HepG2 (cell line): ENCODE measurements around the gene LDLRAD4. TPM values are rescaled to one million over a fixed set of nuclear protein-coding genes. Genes with fewer than 3 reads are reported as not detected.

ENCODE experiments used
- ATF3 ChIP-seq: sonication (generic); formaldehyde crosslinking; IDR thresholded peaks from 2 replicates; pipeline ENCODE4 v1.4.0; 2020; ENCODE audit warnings: missing genetic modification reagents
- CEBPB ChIP-seq: IDR thresholded peaks from 2 replicates; pipeline ENCODE4 v1.6.1; 2011; ENCODE audit warnings: low read depth, low read length, improper control_type of control experiment, borderline replicate concordance
- EZH2 ChIP-seq: conservative IDR thresholded peaks from 2 replicates; pipeline ENCODE4 v1.6.1; 2012; ENCODE audit warnings: mild to moderate bottlenecking, low read depth, low read length, moderate library complexity
- GATA4 ChIP-seq: sonication (generic); IDR thresholded peaks from 2 replicates; pipeline ENCODE4 v1.6.1; 2016; ENCODE audit warnings: antibody characterized with exemption, low read depth, borderline replicate concordance
- HOXA5 ChIP-seq: sonication (generic); formaldehyde crosslinking; IDR thresholded peaks from 2 replicates; pipeline ENCODE4 v1.4.0; 2020; ENCODE audit warnings: missing genetic modification reagents
- NFRKB ChIP-seq: fragments of 450-650 bp; IDR thresholded peaks from 2 replicates; pipeline ENCODE4 v1.6.1; 2017
- PITX1 ChIP-seq: sonication (generic); formaldehyde crosslinking; IDR thresholded peaks from 2 replicates; pipeline ENCODE4 v1.5.1; 2020; ENCODE audit warnings: mild to moderate bottlenecking, missing genetic modification reagents
- POLR2A ChIP-seq, 2 experiments: IDR thresholded peaks; 2 replicates each; pipeline ENCODE4 v1.6.1; 2011; ENCODE audit warnings: low read depth in 2 of 2, low read length in 2 of 2, mild to moderate bottlenecking in 1 of 2, moderate library complexity in 1 of 2; ENCODE audit not compliant: insufficient read depth in 1 of 2
- RXRB ChIP-seq: IDR thresholded peaks from 2 replicates; pipeline ENCODE4 v1.6.1; 2016; ENCODE audit warnings: borderline replicate concordance, missing genetic modification reagents, missing compliant biosample characterization
- SIX4 ChIP-seq: sonication (generic); formaldehyde crosslinking; IDR thresholded peaks from 2 replicates; pipeline ENCODE4 v1.4.0; 2020; ENCODE audit warnings: missing genetic modification reagents
- TFDP2 ChIP-seq: sonication (generic); formaldehyde crosslinking; IDR thresholded peaks from 2 replicates; pipeline ENCODE4 v1.4.0; 2020; ENCODE audit warnings: missing genetic modification reagents
- TMF1 ChIP-seq: sonication (generic); formaldehyde crosslinking; IDR thresholded peaks from 2 replicates; pipeline ENCODE4 v1.8.1; 2022; ENCODE audit warnings: low read depth, missing genetic modification reagents
- YY1 ChIP-seq: IDR thresholded peaks from 2 replicates; pipeline ENCODE4 v1.6.1; 2011; ENCODE audit warnings: low read length, low read depth, moderate library complexity, mild to moderate bottlenecking; ENCODE audit not compliant: insufficient read depth, insufficient replicate concordance
- ZBTB2 ChIP-seq: sonication (generic); formaldehyde crosslinking; IDR thresholded peaks from 2 replicates; pipeline ENCODE4 v1.8.0; 2022; ENCODE audit warnings: low read depth, missing genetic modification reagents
- ZBTB42 ChIP-seq: sonication (generic); formaldehyde crosslinking; IDR thresholded peaks from 2 replicates; pipeline ENCODE4 v1.5.0; 2020; ENCODE audit warnings: mild to moderate bottlenecking, missing genetic modification reagents
- ZFP36L1 ChIP-seq: sonication (generic); formaldehyde crosslinking; IDR thresholded peaks from 2 replicates; pipeline ENCODE4 v1.8.0; 2022; ENCODE audit warnings: mild to moderate bottlenecking, missing genetic modification reagents, moderate library complexity
- ZKSCAN1 ChIP-seq: fragments of 150-350 bp; IDR thresholded peaks from 2 replicates; pipeline ENCODE4 v1.6.1; 2014; ENCODE audit warnings: low read length
- ZMAT3 ChIP-seq: sonication (generic); formaldehyde crosslinking; conservative IDR thresholded peaks from 2 replicates; pipeline ENCODE4 v1.7.0; 2021; ENCODE audit warnings: missing genetic modification reagents
- ZNF180 ChIP-seq: sonication (generic); formaldehyde crosslinking; IDR thresholded peaks from 2 replicates; pipeline ENCODE4 v1.4.0; 2020; ENCODE audit warnings: low read depth, missing genetic modification reagents, borderline replicate concordance
- ZNF20 ChIP-seq: sonication (generic); formaldehyde crosslinking; IDR thresholded peaks from 2 replicates; pipeline ENCODE4 v1.4.0; 2020; ENCODE audit warnings: mild to moderate bottlenecking, moderate library complexity, missing genetic modification reagents
- ZNF282 ChIP-seq: fragments of 450-650 bp; IDR thresholded peaks from 2 replicates; pipeline ENCODE4 v1.6.1; 2018; ENCODE audit not compliant: partially characterized antibody
- ZNF616 ChIP-seq: sonication (generic); formaldehyde crosslinking; IDR thresholded peaks from 2 replicates; pipeline ENCODE4 v1.5.0; 2020; ENCODE audit warnings: low read depth, mild to moderate bottlenecking, missing genetic modification reagents
- ZNF841 ChIP-seq: sonication (generic); formaldehyde crosslinking; IDR thresholded peaks from 2 replicates; pipeline ENCODE4 v1.8.1; 2023; ENCODE audit warnings: missing genetic modification reagents, borderline replicate concordance
- polyA plus RNA-seq, 8 experiments: library from polyadenylated mRNA; depleted of rRNA in 3 of 8; stranded (reverse) in 7 of 8; unstranded in 1 of 8; fragments of >200 nt; fragmentation: Illumina TruSeq in 4 of 8; extraction: Trizol in 4 of 8; gene quantifications; 2 replicates each; pipeline versions ENCODE4 v1.2.1 to v1.2.3, GENCODE V29; 2011 to 2016; ENCODE audit warnings: low read depth in 4 of 8, missing spikeins in 1 of 8, mixed read lengths in 1 of 8; ENCODE audit not compliant: insufficient read depth in 1 of 8
- total RNA-seq, 5 experiments: library from RNA; depleted of rRNA; stranded (reverse); fragments of >200 nt; fragmentation: Illumina TruSeq; extraction: Trizol; gene quantifications; 2 replicates each; pipeline ENCODE4 v1.2.3, GENCODE V29; 2016; ENCODE audit warnings: low read depth in 1 of 5
- TF ChIP-seq, protein P1 (sequence below): sonication (generic); formaldehyde crosslinking; IDR thresholded peaks from 2 replicates; pipeline ENCODE4 v1.5.1; 2020; ENCODE audit warnings: mild to moderate bottlenecking, missing genetic modification reagents, moderate library complexity

LDLRAD4 gene
- total and polyA plus RNA-seq, 2 of the 13 experiments (the other 11 are each of a cell fraction or from before 2014, with no cell fraction given) = 13.6 to 20.9 TPM

GRCh38 chr18:13541621-13542519 lies 323.3 kb downstream of the LDLRAD4 start (continued):
- TF ChIP-seq PITX1 (CRISPR knock-in tag) = peak; percentile 97
- TF ChIP-seq ZKSCAN1 = no peak
- TF ChIP-seq, protein P1, sequence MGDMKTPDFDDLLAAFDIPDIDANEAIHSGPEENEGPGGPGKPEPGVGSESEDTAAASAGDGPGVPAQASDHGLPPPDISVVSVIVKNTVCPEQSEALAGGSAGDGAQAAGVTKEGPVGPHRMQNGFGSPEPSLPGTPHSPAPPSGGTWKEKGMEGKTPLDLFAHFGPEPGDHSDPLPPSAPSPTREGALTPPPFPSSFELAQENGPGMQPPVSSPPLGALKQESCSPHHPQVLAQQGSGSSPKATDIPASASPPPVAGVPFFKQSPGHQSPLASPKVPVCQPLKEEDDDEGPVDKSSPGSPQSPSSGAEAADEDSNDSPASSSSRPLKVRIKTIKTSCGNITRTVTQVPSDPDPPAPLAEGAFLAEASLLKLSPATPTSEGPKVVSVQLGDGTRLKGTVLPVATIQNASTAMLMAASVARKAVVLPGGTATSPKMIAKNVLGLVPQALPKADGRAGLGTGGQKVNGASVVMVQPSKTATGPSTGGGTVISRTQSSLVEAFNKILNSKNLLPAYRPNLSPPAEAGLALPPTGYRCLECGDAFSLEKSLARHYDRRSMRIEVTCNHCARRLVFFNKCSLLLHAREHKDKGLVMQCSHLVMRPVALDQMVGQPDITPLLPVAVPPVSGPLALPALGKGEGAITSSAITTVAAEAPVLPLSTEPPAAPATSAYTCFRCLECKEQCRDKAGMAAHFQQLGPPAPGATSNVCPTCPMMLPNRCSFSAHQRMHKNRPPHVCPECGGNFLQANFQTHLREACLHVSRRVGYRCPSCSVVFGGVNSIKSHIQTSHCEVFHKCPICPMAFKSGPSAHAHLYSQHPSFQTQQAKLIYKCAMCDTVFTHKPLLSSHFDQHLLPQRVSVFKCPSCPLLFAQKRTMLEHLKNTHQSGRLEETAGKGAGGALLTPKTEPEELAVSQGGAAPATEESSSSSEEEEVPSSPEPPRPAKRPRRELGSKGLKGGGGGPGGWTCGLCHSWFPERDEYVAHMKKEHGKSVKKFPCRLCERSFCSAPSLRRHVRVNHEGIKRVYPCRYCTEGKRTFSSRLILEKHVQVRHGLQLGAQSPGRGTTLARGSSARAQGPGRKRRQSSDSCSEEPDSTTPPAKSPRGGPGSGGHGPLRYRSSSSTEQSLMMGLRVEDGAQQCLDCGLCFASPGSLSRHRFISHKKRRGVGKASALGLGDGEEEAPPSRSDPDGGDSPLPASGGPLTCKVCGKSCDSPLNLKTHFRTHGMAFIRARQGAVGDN (CRISPR knock-in tag) = peak; percentile 93
- peak; percentile 88 for TF ChIP-seq RXRB
- peak; percentile 57; the same call in 1 of the 2 replicates for TF ChIP-seq SIX4
- TF ChIP-seq POLR2A (IDR thresholded peaks at IDR 0.05; ENCODE audit: insufficient read depth in 1 of 2, low read depth in 2 of 2, low read length in 2 of 2) = peak; percentile 46 to 51
- no peak for TF ChIP-seq ZNF841 (CRISPR knock-in tag)
- TF ChIP-seq ZBTB2 (CRISPR knock-in tag) = no peak
- TF ChIP-seq ZFP36L1 (CRISPR knock-in tag) = peak; percentile 17; the same call in 1 of the 2 replicates
- TF ChIP-seq GATA4 = peak; percentile 88; the same call in 1 of the 2 replicates
- TF ChIP-seq ATF3 = peak; percentile 93
- no peak for TF ChIP-seq HOXA5
- TF ChIP-seq ZBTB42 (CRISPR knock-in tag) = no peak
- peak; percentile 60; the same call in 1 of the 2 replicates for TF ChIP-seq ZMAT3 (CRISPR knock-in tag)
- no peak for TF ChIP-seq ZNF616
- peak; percentile 50; the same call in 1 of the 2 replicates for TF ChIP-seq TFDP2
- no peak for TF ChIP-seq TMF1 (CRISPR knock-in tag)
- TF ChIP-seq CEBPB = peak; percentile 98
- TF ChIP-seq YY1 = peak; percentile 65
- TF ChIP-seq ZNF20 (CRISPR knock-in tag) = no peak
- no peak for TF ChIP-seq ZNF180 (CRISPR knock-in tag)
- no peak for TF ChIP-seq NFRKB
- no peak for TF ChIP-seq EZH2
- TF ChIP-seq ZNF282 = no peak
